Measurements from ENCODE around the gene BCHE.

Gene BCHE

DNA sequence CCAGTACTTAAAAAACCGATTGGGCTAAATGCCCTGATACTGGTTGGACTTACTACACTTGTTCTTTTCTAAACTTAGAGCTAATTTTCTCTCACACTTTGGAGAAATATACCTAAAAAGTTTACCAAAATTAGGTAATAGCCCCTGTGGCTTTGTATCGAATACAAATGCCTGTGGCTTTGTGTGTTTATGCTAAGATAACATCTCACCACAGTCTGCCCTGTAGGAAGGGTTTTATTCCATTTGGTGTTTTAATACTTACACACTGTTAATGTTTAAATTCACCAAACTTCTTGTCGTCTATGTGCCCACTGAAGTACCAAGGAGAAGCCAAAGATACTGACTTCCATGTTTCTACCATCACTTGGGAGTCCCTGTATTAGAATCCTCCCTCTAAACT is 66.4 kb downstream of the BCHE start:
- in situ Hi-C loops (cut with HindIII; ENCODE audit: low pct_ligation_motif_present, low pct_unique_long_range_greater_than_20kb, low sequenced_read_pairs), result no loop called here

DNA sequence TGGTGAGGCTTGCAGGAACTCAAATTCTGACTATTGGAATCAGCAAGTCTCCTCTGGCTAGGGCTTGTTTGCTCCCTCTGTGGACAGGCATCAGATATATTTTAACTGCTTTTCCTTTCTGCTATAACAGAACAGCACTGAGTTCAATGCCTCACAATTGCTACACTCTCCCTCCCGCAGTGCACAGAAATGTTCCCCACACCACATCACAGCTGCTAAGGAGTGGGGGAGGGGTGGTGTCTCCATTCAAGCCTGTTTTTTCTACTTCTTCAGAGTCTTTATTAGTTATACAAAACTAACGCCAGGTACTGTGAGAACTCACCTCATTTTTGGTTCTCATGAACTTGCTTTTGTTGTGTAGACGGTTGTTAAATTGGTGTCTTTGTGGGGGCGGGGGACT is 68.5 kb downstream of the BCHE start:
- in situ Hi-C loops (cut with HindIII; ENCODE audit: low pct_ligation_motif_present, low pct_unique_long_range_greater_than_20kb, low sequenced_read_pairs), result no loop called here
- no peak for DNase-seq

More for the DNA sequence above, 66.4 kb downstream of the BCHE start:
- no peak for DNase-seq

DNA sequence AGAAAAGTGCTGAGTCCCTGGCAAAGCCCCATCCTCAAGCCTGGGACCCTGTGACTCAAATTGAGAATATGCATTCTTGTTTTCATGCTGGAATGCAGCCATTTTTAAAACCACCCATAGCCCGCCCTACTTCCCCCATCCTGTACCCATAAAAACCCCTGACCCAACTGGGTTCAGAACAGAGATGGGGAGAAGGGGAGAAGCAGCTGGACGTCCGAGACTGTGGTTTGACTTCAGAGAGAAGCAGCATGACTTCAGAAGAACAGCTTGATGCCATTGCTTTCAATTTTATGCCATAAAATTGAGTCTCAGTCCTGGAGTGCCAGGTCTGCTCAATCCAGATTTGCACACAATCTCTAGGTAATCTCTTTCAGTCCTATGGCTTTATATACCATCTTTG is 78.2 kb downstream of the BCHE start:
- in situ Hi-C loops (cut with HindIII; ENCODE audit: low pct_ligation_motif_present, low pct_unique_long_range_greater_than_20kb, low sequenced_read_pairs), result no loop called here
- no peak for DNase-seq

DNA sequence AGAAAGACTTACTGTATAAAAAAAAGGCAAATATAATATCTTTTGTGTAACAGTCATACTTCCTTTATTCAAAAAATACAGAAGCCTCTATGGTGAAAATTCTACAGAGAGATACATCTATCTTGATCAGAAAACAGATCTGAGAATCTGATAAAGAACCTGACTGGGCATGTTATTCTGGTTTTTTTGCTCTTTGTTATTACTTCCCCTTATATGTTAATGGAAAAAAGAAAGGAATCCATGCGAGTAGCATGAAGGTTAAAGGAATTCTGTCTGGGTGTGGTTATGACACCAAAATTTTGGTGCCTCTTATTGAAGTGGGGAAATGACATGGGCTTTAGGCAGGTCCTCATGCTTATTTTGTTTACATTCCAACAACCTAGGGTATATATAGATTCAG is 81.7 kb downstream of the BCHE start:
- no peak for DNase-seq
- in situ Hi-C loops (cut with HindIII; ENCODE audit: low pct_ligation_motif_present, low pct_unique_long_range_greater_than_20kb, low sequenced_read_pairs), result no loop called here

DNA sequence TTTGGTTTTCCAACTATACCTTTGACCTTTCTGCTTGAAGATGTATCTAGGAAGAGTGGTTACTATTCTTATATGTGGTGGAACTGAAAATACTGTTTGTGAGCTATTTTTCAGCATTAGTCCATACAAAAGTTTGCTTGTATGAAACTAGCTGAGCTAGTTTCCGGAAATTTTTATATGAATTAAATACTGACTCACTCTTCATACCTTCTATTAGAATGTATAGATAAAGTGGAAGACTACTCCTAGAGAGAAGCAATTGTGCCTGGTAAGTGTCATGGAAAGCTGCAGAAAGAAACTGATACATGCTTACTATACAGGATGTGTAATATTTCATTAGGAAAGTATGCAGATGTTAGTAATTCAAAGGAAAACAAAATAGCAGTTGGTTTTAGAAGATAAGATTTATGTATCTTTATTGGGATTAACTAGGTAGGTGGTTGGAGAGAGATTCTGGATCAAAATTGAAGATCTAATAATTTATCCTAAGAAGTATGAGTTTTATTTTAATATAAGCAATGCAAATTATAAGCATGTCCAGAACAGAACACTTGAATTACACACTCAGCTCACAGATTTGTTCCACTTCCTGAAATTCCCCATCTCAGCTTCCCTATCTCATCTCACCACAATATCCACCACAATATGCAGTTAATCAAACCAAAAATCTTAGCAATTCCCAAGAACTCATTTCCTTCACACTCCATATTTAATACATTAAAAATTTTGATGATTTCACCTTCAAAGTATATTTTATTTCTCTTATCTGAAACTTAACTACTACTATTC is 82.8 kb downstream of the BCHE start:
- no peak for DNase-seq
- in situ Hi-C loops (cut with HindIII; ENCODE audit: low pct_ligation_motif_present, low pct_unique_long_range_greater_than_20kb, low sequenced_read_pairs), result no loop called here

DNA sequence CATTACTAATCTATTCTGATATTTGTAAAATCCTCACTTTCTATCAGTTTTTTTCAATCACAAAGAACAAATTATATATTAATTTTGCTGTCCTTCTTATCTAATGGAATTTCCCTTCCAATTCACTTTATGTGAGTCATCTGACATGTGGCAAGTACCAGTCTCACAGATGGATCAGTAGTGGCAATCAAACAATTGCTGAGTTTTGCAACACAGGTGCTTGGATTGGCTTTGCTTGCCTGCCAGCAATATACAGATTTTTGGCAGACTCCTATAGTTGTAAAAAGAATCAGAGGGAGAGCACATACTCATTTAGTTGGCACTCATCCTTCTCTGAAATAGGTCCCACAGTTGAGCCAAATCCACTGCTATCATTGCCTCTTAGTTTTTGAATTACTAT is 83.7 kb downstream of the BCHE start:
- in situ Hi-C loops (cut with HindIII; ENCODE audit: low pct_ligation_motif_present, low pct_unique_long_range_greater_than_20kb, low sequenced_read_pairs), result no loop called here

DNA sequence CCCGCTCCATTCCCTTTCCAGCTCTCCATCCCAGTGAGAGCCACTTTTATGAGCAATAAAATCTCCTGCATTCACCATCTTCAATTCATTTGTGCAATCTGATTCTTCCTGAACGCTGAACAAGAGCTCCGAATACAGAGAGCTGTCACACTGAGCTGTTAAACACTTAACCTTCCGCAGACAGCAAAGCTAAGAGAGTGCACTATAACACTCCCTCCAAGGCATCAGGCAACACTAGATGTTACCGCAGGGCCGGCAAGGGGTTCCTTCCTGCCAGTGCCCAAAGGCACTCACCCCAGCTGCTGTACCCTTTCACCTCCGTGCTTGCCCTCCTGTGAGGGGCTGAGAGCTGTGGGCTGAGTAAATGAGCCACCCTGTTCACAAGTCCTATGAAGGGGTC is 85.6 kb downstream of the BCHE start:
- in situ Hi-C loops (cut with HindIII; ENCODE audit: low pct_ligation_motif_present, low pct_unique_long_range_greater_than_20kb, low sequenced_read_pairs), result no loop called here
- DNase-seq, result no peak

More for the DNA sequence above, 83.7 kb downstream of the BCHE start:
- peak; percentile 15 for DNase-seq

DNA sequence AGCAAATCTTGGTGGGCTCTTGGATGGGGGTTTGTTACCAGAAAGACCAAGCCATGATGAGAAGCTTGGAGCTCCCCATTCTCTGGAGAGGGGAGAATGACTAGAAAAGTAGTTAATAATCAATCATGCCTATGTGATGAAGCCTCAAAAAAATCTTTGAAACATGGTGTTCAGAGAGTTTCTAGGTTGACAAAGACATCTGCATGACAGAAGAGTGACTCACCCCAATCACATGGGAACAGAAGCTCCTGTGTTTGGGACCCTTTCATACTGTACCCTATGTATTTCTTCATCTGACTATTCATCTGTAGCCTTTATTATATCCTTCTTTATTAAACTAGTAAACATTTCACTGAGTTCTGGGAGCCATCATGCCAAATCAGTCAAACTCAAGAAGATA is 87.4 kb downstream of the BCHE start:
- no peak for DNase-seq
- in situ Hi-C loops (cut with HindIII; ENCODE audit: low pct_ligation_motif_present, low pct_unique_long_range_greater_than_20kb, low sequenced_read_pairs), result no loop called here

DNA sequence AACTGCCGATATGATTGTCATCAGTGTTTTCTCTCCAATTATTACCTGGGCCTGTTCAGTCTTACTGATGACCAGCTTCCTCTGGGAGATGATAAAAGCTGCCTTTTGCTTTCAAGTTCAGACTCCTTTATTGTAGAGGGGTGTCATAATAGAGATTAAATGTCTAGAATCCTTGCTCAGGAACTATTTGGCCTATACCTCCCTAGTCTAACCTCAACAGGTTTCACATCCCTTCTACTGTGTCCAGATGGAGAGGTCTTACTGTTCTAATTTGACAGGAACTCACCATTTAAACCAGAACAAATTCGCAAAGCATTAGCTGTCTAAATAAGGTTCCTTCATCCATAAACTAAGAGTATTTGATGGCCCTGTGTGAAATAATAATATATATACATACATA is 88.0 kb downstream of the BCHE start:
- in situ Hi-C loops (cut with HindIII; ENCODE audit: low pct_ligation_motif_present, low pct_unique_long_range_greater_than_20kb, low sequenced_read_pairs), result no loop called here
- no peak for DNase-seq

DNA sequence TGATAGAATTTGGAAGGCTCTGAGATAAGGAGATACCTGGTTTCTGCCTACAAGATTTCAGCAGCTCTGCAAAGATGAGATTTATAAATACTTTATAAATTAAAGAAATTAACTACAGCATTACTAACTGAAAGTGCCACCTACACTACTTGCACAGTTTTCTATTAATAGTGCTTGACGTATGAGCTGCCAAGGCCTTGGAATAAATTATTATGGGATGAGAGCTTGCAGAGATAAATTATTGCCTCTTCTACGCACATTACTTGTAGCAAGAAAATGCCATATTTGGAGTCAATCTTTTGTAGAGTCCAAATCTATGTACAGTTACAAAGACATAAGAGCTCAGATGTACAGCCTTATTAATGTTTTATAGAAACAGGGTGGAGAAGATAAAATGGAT is 89.1 kb downstream of the BCHE start:
- in situ Hi-C loops (cut with HindIII; ENCODE audit: low pct_ligation_motif_present, low pct_unique_long_range_greater_than_20kb, low sequenced_read_pairs), result no loop called here
- DNase-seq, result no peak

DNA sequence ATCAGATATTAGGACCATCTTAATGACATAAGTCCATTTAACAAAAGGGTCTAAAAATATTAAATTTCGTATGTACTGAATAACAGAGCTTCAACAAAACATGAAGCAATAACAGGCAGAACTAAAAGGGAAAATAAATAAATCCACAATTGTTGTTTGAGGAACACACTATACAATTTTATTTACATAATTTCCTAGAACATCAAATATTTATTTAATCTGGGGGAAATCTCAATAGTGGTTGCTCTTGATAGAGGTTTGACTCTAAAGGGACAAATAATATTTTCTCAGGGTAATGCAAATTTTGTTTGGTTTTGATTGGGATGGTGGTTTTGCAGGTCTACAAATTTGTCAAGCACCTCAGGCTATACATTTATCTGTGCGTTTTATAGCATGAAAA is 90.3 kb downstream of the BCHE start:
- in situ Hi-C loops (cut with HindIII; ENCODE audit: low pct_ligation_motif_present, low pct_unique_long_range_greater_than_20kb, low sequenced_read_pairs), result no loop called here
- DNase-seq, result no peak

DNA sequence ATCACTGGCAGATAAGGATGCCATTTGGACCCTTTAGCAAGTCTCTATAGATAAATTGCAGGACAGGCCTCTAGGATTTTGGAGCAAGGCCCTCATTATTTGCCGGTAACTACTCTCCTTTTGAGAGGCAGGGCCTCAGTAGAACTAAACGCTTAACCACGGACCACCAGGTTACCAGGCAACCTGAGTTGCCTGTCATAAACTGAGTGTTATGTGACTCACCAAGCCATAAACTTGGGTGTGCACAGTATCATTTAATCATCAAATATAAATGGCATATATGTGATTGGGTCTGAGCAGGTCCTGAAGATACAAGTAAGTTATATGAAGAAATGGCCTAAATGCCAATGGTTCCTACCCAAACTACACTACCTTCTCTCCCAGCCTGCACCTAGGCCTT is 93.2 kb downstream of the BCHE start:
- in situ Hi-C loops (cut with HindIII; ENCODE audit: low pct_ligation_motif_present, low pct_unique_long_range_greater_than_20kb, low sequenced_read_pairs), result no loop called here
- no peak for DNase-seq

DNA sequence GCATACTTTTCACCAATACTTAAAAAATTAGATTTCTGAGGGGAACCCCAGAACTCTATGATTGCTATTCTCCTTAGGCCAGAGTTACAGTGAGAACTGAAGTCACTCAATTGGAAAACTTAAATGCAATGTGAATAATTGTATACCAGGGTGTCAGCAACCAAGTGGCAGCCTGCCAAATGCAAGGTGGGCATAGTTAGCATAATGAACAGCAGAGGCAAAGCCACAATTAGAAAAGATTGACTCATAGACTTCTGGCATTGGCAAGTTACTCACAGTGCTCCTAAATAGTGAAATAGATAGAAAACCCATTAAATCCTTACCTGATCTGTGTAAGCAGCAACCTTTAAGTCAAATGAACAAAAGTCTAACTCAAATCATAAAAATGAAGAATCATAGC is 94.9 kb downstream of the BCHE start:
- no peak for DNase-seq
- in situ Hi-C loops (cut with HindIII; ENCODE audit: low pct_ligation_motif_present, low pct_unique_long_range_greater_than_20kb, low sequenced_read_pairs), result no loop called here

DNA sequence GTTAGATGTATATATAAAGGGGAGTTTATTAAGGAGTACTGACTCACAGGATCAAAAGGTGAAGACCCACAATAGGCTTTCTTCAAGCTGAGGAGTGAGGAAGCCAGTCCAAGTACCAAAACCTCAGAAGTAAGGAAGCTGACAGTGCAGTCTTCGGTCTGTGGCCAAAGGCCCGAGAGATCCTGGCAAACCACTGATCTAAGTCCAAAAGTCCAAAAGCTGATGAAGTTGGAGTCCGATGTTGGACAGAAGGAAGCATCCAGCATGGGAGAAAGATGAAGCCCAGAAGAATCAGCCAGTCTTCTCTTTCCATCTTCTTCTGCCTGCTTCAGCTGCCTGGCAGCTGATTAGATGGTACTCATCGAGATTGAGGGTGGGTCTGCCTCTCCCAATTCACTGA is 107.5 kb downstream of the BCHE start:
- in situ Hi-C loops (cut with HindIII; ENCODE audit: low pct_ligation_motif_present, low pct_unique_long_range_greater_than_20kb, low sequenced_read_pairs), result no loop called here
- no peak for DNase-seq

DNA sequence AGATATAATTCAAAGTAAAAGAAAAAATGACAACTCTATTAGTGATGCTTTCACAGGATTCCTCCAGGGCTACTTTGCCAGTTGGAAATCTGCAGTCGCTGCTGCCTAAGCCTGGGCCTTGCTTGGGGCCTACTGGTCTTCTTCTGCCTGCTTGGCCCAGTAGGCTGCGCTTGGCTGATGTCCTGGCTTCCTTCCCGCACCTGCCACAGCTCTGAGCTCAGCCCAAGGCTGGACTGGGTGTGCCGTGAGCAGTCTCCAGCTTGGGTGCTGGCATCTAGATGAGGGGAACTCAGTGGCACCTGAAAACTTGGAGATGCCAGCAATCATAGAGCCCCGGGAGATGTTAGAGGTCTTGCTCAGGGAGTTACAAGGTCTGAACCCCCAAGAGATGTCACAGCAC is 108.3 kb downstream of the BCHE start:
- no peak for DNase-seq
- in situ Hi-C loops (cut with HindIII; ENCODE audit: low pct_ligation_motif_present, low pct_unique_long_range_greater_than_20kb, low sequenced_read_pairs), result no loop called here

DNA sequence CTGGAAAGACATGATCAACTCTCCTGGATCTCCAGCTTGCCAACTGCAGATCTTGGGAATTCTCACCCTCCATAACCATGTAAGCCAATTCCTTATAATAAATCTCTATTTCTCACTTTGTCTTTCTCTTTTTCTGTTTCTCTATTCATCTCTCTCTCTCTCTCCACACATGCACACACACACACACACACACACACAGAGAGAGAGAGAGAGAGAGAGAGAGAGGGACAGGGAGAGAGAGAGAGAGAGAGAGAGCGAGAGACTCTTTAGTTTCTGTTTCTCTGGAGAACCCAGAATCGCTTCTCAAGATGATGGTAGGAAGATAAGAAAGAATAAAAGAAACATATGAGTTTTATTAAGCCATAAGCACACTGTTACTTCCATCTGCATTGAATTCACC is 111.9 kb downstream of the BCHE start:
- in situ Hi-C loops (cut with HindIII; ENCODE audit: low pct_ligation_motif_present, low pct_unique_long_range_greater_than_20kb, low sequenced_read_pairs), result no loop called here
- no peak for DNase-seq
